Brain microvascular endothelial cell (primary cell): ENCODE data around the gene ARHGAP15.
"Not testable (repeated sequence)": the region's sequence is repeated elsewhere in the genome, so short reads cannot be mapped to it uniquely, and the experiment has no call there.

ENCODE experiments used
- DNase-seq: peaks from one replicate; pipeline ENCODE4 v3.0.0-alpha.2; 2020
- H3K27ac ChIP-seq: fragments of 250-450 bp; sonication (Bioruptor Pico); 2 replicates; pipeline ENCODE4 v1.5.1; 2020; ENCODE audit warnings: mild to moderate bottlenecking, moderate library complexity
- H3K27me3 ChIP-seq: fragments of 250-450 bp; sonication (Bioruptor Pico); replicated peaks from 2 replicates; pipeline ENCODE4 v1.5.1; 2020; ENCODE audit warnings: mild to moderate bottlenecking
- H3K36me3 ChIP-seq: fragments of 250-450 bp; sonication (Bioruptor Pico); replicated peaks from 2 replicates; pipeline ENCODE4 v1.5.1; 2020; ENCODE audit warnings: mild to moderate bottlenecking
- H3K4me3 ChIP-seq: 2 replicates; pipeline ENCODE4 v1.5.1; 2011; ENCODE audit warnings: low read depth, mild to moderate bottlenecking, control low read depth, low read length, moderate library complexity
- CTCF ChIP-seq: IDR thresholded peaks from 2 replicates; pipeline ENCODE4 v1.5.1; 2011; ENCODE audit warnings: low read depth, mild to moderate bottlenecking, moderate library complexity, low read length, control low read depth, inconsistent platforms; ENCODE audit errors: missing control alignments
- in situ Hi-C: cut with HindIII; loops from 2 replicates; pipeline ENCODE4 v1.10.0; 2017; ENCODE audit warnings: low sequenced_read_pairs, low pct_ligation_motif_present

Gene ARHGAP15

GRCh38 chr2:143535802-143536201 is 406.6 kb downstream of the ARHGAP15 start:
- in situ Hi-C loops = no loop called here
- no peak overlapping the region for H3K4me3 ChIP-seq
- no peaks in the 10 kb centered on the region for H3K36me3 ChIP-seq
- DNase-seq = no peak
- H3K27ac ChIP-seq = no peak overlapping the region
- TF ChIP-seq CTCF = no peak
- no peaks in the 10 kb centered on the region for H3K27me3 ChIP-seq

- H3K27me3 ChIP-seq, in situ Hi-C loops, H3K36me3 ChIP-seq, H3K4me3 ChIP-seq, H3K27ac ChIP-seq, DNase-seq: not testable (repeated sequence)
Measured at GRCh38 chr2:143541899-143542298, 412.7 kb downstream of the ARHGAP15 start.

DNA sequence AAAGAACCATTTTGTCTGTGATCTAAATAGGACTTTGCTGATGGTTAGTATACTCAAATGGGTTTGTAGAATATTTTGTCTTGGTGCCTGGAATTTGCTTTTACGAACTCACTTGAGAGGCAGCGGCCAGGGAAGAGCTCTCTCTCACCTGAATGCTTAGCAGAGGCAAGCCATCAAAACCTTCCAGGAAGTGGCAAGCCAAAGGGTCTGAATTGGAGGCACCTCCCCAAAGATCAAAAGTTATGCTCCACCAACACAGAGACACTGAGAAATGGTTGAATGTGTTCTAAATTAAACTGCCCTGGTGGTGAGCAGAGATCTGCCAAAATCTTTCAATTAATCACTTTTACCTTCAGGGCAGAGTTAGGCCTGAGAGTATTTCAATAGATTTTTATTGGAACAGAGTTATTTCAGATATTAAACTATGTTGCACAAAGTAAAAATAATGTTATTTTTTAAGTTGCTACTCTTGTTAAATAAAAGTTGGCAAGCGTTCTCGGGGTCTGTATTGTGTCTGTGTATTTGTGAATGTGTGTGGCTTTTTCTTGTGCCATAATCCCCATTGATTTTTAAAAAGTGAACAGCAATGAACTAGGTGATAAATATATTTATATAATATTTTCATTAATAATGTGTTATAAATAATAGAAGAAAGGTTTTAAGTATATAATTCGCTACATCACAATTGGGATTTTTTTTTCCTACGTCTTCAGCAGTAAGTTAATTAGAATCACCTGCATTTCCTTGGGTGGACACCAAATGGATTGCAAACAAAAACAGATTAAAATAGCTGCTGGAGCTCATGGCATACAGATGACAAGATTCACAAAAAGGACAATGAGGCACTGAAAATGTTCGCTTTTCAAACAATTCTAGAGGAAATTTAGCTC is 416.1 kb downstream of the ARHGAP15 start:
- Histone ChIP-seq H3K36me3 (no peaks in the 10 kb centered on the region), H3K27me3 (no peaks in the 10 kb centered on the region), H3K4me3 (no peak overlapping the region), H3K27ac (no peak overlapping the region)
- in situ Hi-C loops = no loop called here
- no peak for DNase-seq
- TF ChIP-seq CTCF = no peak

GRCh38 chr2:143545949-143546255 is 416.7 kb downstream of the ARHGAP15 start:
- Histone ChIP-seq H3K27me3 (no peaks in the 10 kb centered on the region), H3K36me3 (no peaks in the 10 kb centered on the region), H3K27ac (no peak overlapping the region), H3K4me3 (no peak overlapping the region)
- in situ Hi-C loops = no loop called here
- no peak for TF ChIP-seq CTCF
- no peak for DNase-seq

GRCh38 chr2:143548032-143548431 is 418.8 kb downstream of the ARHGAP15 start:
- Histone ChIP-seq H3K27ac (no peak overlapping the region), H3K4me3 (no peak overlapping the region), H3K27me3 (no peaks in the 10 kb centered on the region), H3K36me3 (no peaks in the 10 kb centered on the region)
- DNase-seq = no peak
- in situ Hi-C loops = no loop called here
- TF ChIP-seq CTCF = no peak

DNA sequence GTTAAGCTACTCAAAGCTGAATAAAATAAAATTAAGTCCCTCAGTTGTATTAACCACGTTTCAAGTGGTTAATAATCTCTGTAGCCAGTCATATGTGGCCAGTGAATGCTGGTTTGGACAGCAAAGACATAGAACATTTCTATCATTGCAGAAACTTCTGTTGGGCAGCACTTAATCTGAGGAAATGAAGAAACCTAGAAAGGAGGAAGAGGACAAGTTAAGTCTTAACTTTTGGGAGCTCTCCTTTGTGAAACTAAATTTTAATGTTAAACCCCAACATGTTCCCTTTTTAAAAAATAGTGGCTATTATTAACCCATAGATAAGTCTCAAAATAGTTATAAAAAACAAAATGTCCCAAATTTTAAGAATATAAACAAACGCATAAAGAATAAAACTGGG is 421.3 kb downstream of the ARHGAP15 start:
- no peaks in the 10 kb centered on the region for H3K36me3 ChIP-seq
- no peak overlapping the region for H3K4me3 ChIP-seq
- in situ Hi-C loops = no loop called here
- TF ChIP-seq CTCF = no peak
- no peaks in the 10 kb centered on the region for H3K27me3 ChIP-seq
- no peak for DNase-seq
- no peak overlapping the region for H3K27ac ChIP-seq
